Measurements from ENCODE around the gene STAT4.

The STAT4 gene

GRCh38 chr2:190981733-190982132 lies 169.1 kb downstream of the STAT4 start:
- Histone ChIP-seq H3K9ac (ENCODE audit: low read length) (no peak overlapping the region), H2AFZ (ENCODE audit: insufficient read depth, low read length, poor library complexity) (no peak overlapping the region), H2BK12ac (ENCODE audit: low read length) (no peak overlapping the region), H4K8ac (ENCODE audit: low read depth, low read length) (no peak overlapping the region), H3K79me2 (ENCODE audit: control insufficient read depth, insufficient read depth, low read length, poor library complexity) (no peaks in the 10 kb centered on the region), H3K4ac (ENCODE audit: low read depth, low read length) (no peak overlapping the region), H4K12ac (ENCODE audit: low read depth, low read length) (no peak overlapping the region), H2AK5ac (ENCODE audit: low read length) (no peak overlapping the region), H3K4me3 (ENCODE audit: low read depth, low read length) (no peak overlapping the region), H3K4me2 (ENCODE audit: low read length) (no peak overlapping the region), H2BK120ac (ENCODE audit: insufficient read depth, low read length, poor library complexity) (no peak overlapping the region), H3K27me3 (ENCODE audit: insufficient read depth, low read length) (no peaks in the 10 kb centered on the region), H3K79me1 (ENCODE audit: low read length) (peaks cover 10% of the 10 kb centered on the region), H2BK5ac (ENCODE audit: low read depth, low read length, poor library complexity) (no peak overlapping the region), H4K91ac (ENCODE audit: low read depth, low read length) (no peak overlapping the region), H3K14ac (ENCODE audit: low read length) (no peak overlapping the region), H3K36me3 (ENCODE audit: control insufficient read depth in 1 of 2, insufficient read depth in 2 of 2, low read length in 2 of 2) (peaks cover 19 to 28% of the 10 kb centered on the region in 2 experiments), H3K27ac (ENCODE audit: low read depth, low read length) (peak overlapping the region; percentile 22), H3K9me3 (ENCODE audit: insufficient read depth, low read depth, low read length) (peaks cover 5% of the 10 kb centered on the region), H3K18ac (ENCODE audit: low read length) (no peak overlapping the region), H3K4me1 (ENCODE audit: control insufficient read depth in 1 of 2, insufficient read depth in 2 of 2, low read length in 2 of 2) (peaks cover 18 to 39% of the 10 kb centered on the region in 2 experiments), H3K23ac (ENCODE audit: low read length) (no peak overlapping the region)
- no CpG with 5 or more reads among the region's 1 CpG for WGBS (ENCODE audit: extremely low coverage, insufficient coverage, insufficient read length)
- DNase-seq: no peak

GRCh38 chr2:190981333-190981732 lies 169.5 kb downstream of the STAT4 start:
- Histone ChIP-seq H3K79me2 (ENCODE audit: control insufficient read depth, insufficient read depth, low read length, poor library complexity) (no peaks in the 10 kb centered on the region), H4K8ac (ENCODE audit: low read depth, low read length) (no peak overlapping the region), H3K18ac (ENCODE audit: low read length) (no peak overlapping the region), H2BK5ac (ENCODE audit: low read depth, low read length, poor library complexity) (no peak overlapping the region), H4K12ac (ENCODE audit: low read depth, low read length) (no peak overlapping the region), H3K9ac (ENCODE audit: low read length) (no peak overlapping the region), H3K4ac (ENCODE audit: low read depth, low read length) (no peak overlapping the region), H3K4me1 (ENCODE audit: control insufficient read depth in 1 of 2, insufficient read depth in 2 of 2, low read length in 2 of 2) (peaks cover 18 to 36% of the 10 kb centered on the region in 2 experiments), H3K27me3 (ENCODE audit: insufficient read depth, low read length) (no peaks in the 10 kb centered on the region), H3K36me3 (ENCODE audit: control insufficient read depth in 1 of 2, insufficient read depth in 2 of 2, low read length in 2 of 2) (peaks cover 15 to 26% of the 10 kb centered on the region in 2 experiments), H3K4me2 (ENCODE audit: low read length) (no peak overlapping the region), H3K23ac (ENCODE audit: low read length) (no peak overlapping the region), H4K91ac (ENCODE audit: low read depth, low read length) (no peak overlapping the region), H2BK120ac (ENCODE audit: insufficient read depth, low read length, poor library complexity) (peak overlapping the region; percentile 72), H3K79me1 (ENCODE audit: low read length) (peaks cover 10% of the 10 kb centered on the region), H3K27ac (ENCODE audit: low read depth, low read length) (peak overlapping the region; percentile 93), H3K4me3 (ENCODE audit: low read depth, low read length) (no peak overlapping the region), H3K9me3 (ENCODE audit: insufficient read depth, low read depth, low read length) (peaks cover 4% of the 10 kb centered on the region), H3K14ac (ENCODE audit: low read length) (no peak overlapping the region), H2BK12ac (ENCODE audit: low read length) (no peak overlapping the region), H2AK5ac (ENCODE audit: low read length) (no peak overlapping the region), H2AFZ (ENCODE audit: insufficient read depth, low read length, poor library complexity) (no peak overlapping the region)
- no peak for DNase-seq
- WGBS (ENCODE audit: extremely low coverage, insufficient coverage, insufficient read length): no CpG with 5 or more reads among the region's 6 CpGs

GRCh38 chr2:190980630-190981209 lies 170.1 kb downstream of the STAT4 start:
- Histone ChIP-seq H3K27ac (ENCODE audit: low read depth, low read length) (peak overlapping the region; percentile 93), H3K18ac (ENCODE audit: low read length) (peak overlapping the region; percentile 23), H2BK12ac (ENCODE audit: low read length) (peak overlapping the region; percentile 82), H4K12ac (ENCODE audit: low read depth, low read length) (no peak overlapping the region), H2AFZ (ENCODE audit: insufficient read depth, low read length, poor library complexity) (no peak overlapping the region), H3K79me2 (ENCODE audit: control insufficient read depth, insufficient read depth, low read length, poor library complexity) (no peaks in the 10 kb centered on the region), H3K4me2 (ENCODE audit: low read length) (peak overlapping the region; percentile 43), H2BK120ac (ENCODE audit: insufficient read depth, low read length, poor library complexity) (peak overlapping the region; percentile 72), H3K4ac (ENCODE audit: low read depth, low read length) (no peak overlapping the region), H3K23ac (ENCODE audit: low read length) (no peak overlapping the region), H3K9ac (ENCODE audit: low read length) (no peak overlapping the region), H3K14ac (ENCODE audit: low read length) (peak overlapping the region; percentile 82), H3K4me1 (ENCODE audit: control insufficient read depth in 1 of 2, insufficient read depth in 2 of 2, low read length in 2 of 2) (peaks cover 12 to 30% of the 10 kb centered on the region in 2 experiments), H3K79me1 (ENCODE audit: low read length) (peaks cover 10% of the 10 kb centered on the region), H3K36me3 (ENCODE audit: control insufficient read depth in 1 of 2, insufficient read depth in 2 of 2, low read length in 2 of 2) (peaks cover 9 to 21% of the 10 kb centered on the region in 2 experiments), H3K4me3 (ENCODE audit: low read depth, low read length) (no peak overlapping the region), H3K27me3 (ENCODE audit: insufficient read depth, low read length) (no peaks in the 10 kb centered on the region), H4K91ac (ENCODE audit: low read depth, low read length) (peak overlapping the region; percentile 66), H3K9me3 (ENCODE audit: insufficient read depth, low read depth, low read length) (peaks cover 2% of the 10 kb centered on the region), H2AK5ac (ENCODE audit: low read length) (peak overlapping the region; percentile 19), H4K8ac (ENCODE audit: low read depth, low read length) (peak overlapping the region; percentile 15), H2BK5ac (ENCODE audit: low read depth, low read length, poor library complexity) (peak overlapping the region; percentile 69)
- DNase-seq: no peak
- no CpG with 5 or more reads among the region's 10 CpGs for WGBS (ENCODE audit: extremely low coverage, insufficient coverage, insufficient read length)

- H3K4me2 ChIP-seq (ENCODE audit: low read length): peak overlapping the region; percentile 53
- no peak overlapping the region for H3K4ac ChIP-seq (ENCODE audit: low read depth, low read length)
- no peak overlapping the region for H3K9ac ChIP-seq (ENCODE audit: low read length)
- no peak overlapping the region for H2AK5ac ChIP-seq (ENCODE audit: low read length)
- peak overlapping the region; percentile 52 for H2BK12ac ChIP-seq (ENCODE audit: low read length)
- H2BK120ac ChIP-seq (ENCODE audit: insufficient read depth, low read length, poor library complexity): peak overlapping the region; percentile 72
- H3K9me3 ChIP-seq (ENCODE audit: insufficient read depth, low read depth, low read length): peaks cover 2% of the 10 kb centered on the region
- no peak overlapping the region for H3K14ac ChIP-seq (ENCODE audit: low read length)
- H4K91ac ChIP-seq (ENCODE audit: low read depth, low read length): no peak overlapping the region
- H2AFZ ChIP-seq (ENCODE audit: insufficient read depth, low read length, poor library complexity): no peak overlapping the region
- peak overlapping the region; percentile 31 for H2BK5ac ChIP-seq (ENCODE audit: low read depth, low read length, poor library complexity)
- H3K4me1 ChIP-seq (ENCODE audit: control insufficient read depth in 1 of 2, insufficient read depth in 2 of 2, low read length in 2 of 2): peaks cover 11 to 28% of the 10 kb centered on the region in 2 experiments
- H3K79me2 ChIP-seq (ENCODE audit: control insufficient read depth, insufficient read depth, low read length, poor library complexity): no peaks in the 10 kb centered on the region
- no peak overlapping the region for H3K4me3 ChIP-seq (ENCODE audit: low read depth, low read length)
- WGBS (ENCODE audit: extremely low coverage, insufficient coverage, insufficient read length): no CpG with 5 or more reads among the region's 14 CpGs
- H3K18ac ChIP-seq (ENCODE audit: low read length): no peak overlapping the region
- peak overlapping the region; percentile 93 for H3K27ac ChIP-seq (ENCODE audit: low read depth, low read length)
- H3K36me3 ChIP-seq (ENCODE audit: control insufficient read depth in 1 of 2, insufficient read depth in 2 of 2, low read length in 2 of 2): peaks cover 8 to 20% of the 10 kb centered on the region in 2 experiments
- no peak overlapping the region for H3K23ac ChIP-seq (ENCODE audit: low read length)
- no peaks in the 10 kb centered on the region for H3K27me3 ChIP-seq (ENCODE audit: insufficient read depth, low read length)
- DNase-seq: peak; percentile 90 to 95
- no peak overlapping the region for H4K8ac ChIP-seq (ENCODE audit: low read depth, low read length)
- H4K12ac ChIP-seq (ENCODE audit: low read depth, low read length): no peak overlapping the region
- H3K79me1 ChIP-seq (ENCODE audit: low read length): peaks cover 10% of the 10 kb centered on the region
These were observed 170.7 kb downstream of the STAT4 start for GRCh38 chr2:190979906-190980629.

All from trophoblast cell (in vitro differentiated cells and primary cell).